Mesothelial cell of epicardium (in vitro differentiated cells): ENCODE measurements around the gene ANXA2. TPM values are rescaled to one million over a fixed set of nuclear protein-coding genes. Genes with fewer than 3 reads are reported as not detected.

Experiments
- DNase-seq, 2 experiments: peaks; one replicate each; pipeline ENCODE4 v3.0.0; 2021; ENCODE audit warnings: low spot score in 2 of 2; ENCODE audit not compliant: unreplicated experiment in 2 of 2
- H3K27ac Mint-ChIP-seq: 2 replicates; pipeline ENCODE4 v1.8.0; 2021; ENCODE audit warnings: mixed read lengths
- H3K27me3 Mint-ChIP-seq: 2 replicates; pipeline ENCODE4 v1.8.0; 2021; ENCODE audit warnings: low read depth, mixed read lengths
- H3K36me3 Mint-ChIP-seq: 2 replicates; pipeline ENCODE4 v1.8.0; 2021; ENCODE audit warnings: mixed read lengths
- H3K4me1 Mint-ChIP-seq: 2 replicates; pipeline ENCODE4 v1.8.0; 2021; ENCODE audit warnings: mixed read lengths
- H3K4me3 Mint-ChIP-seq: 2 replicates; pipeline ENCODE4 v1.8.0; 2021; ENCODE audit warnings: mild to moderate bottlenecking, moderate library complexity, mixed read lengths
- H3K9me3 Mint-ChIP-seq: 2 replicates; pipeline ENCODE4 v1.8.0; 2021; ENCODE audit warnings: mixed read lengths
- total RNA-seq: library from RNA; stranded (reverse); gene quantifications from 3 replicates; pipeline ENCODE4 v1.2.1, GENCODE V29; 2021
- TF ChIP-seq, protein P1 (sequence below): fragments of 200-600 bp; sonication (generic); IDR thresholded peaks from one replicate; pipeline ENCODE4 v1.5.0; 2021; ENCODE audit warnings: antibody characterized with exemption; ENCODE audit not compliant: unreplicated experiment

Gene ANXA2
- total RNA-seq, 1 donor from 2014 or later, result 1,040 TPM

GRCh38 chr15:60379525-60380274 lies 18.1 kb downstream of the ANXA2 start:
- DNase-seq, result no peak
- peaks cover 82% of the 10 kb centered on the region for H3K4me1 Mint-ChIP-seq
- no peak overlapping the region for H3K4me3 Mint-ChIP-seq
- peak overlapping the region; percentile 97 for H3K27ac Mint-ChIP-seq
- H3K9me3 Mint-ChIP-seq, result no peaks in the 10 kb centered on the region
- TF ChIP-seq, protein P1, sequence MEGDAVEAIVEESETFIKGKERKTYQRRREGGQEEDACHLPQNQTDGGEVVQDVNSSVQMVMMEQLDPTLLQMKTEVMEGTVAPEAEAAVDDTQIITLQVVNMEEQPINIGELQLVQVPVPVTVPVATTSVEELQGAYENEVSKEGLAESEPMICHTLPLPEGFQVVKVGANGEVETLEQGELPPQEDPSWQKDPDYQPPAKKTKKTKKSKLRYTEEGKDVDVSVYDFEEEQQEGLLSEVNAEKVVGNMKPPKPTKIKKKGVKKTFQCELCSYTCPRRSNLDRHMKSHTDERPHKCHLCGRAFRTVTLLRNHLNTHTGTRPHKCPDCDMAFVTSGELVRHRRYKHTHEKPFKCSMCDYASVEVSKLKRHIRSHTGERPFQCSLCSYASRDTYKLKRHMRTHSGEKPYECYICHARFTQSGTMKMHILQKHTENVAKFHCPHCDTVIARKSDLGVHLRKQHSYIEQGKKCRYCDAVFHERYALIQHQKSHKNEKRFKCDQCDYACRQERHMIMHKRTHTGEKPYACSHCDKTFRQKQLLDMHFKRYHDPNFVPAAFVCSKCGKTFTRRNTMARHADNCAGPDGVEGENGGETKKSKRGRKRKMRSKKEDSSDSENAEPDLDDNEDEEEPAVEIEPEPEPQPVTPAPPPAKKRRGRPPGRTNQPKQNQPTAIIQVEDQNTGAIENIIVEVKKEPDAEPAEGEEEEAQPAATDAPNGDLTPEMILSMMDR, result no peak
- H3K27me3 Mint-ChIP-seq, result no peaks in the 10 kb centered on the region
- peaks cover 42% of the 10 kb centered on the region for H3K36me3 Mint-ChIP-seq

GRCh38 chr15:60379185-60379524 lies 18.6 kb downstream of the ANXA2 start:
- Mint-ChIP-seq H3K4me1 (peaks cover 82% of the 10 kb centered on the region), H3K36me3 (peaks cover 39% of the 10 kb centered on the region), H3K27ac (peak overlapping the region; percentile 97), H3K27me3 (no peaks in the 10 kb centered on the region), H3K9me3 (no peaks in the 10 kb centered on the region), H3K4me3 (no peak overlapping the region)
- TF ChIP-seq, protein P1, result no peak
- DNase-seq, result no peak

- TF ChIP-seq, protein P1, result no peak
- DNase-seq, result no peak
- H3K27ac Mint-ChIP-seq, result peak overlapping the region; percentile 97
- H3K36me3 Mint-ChIP-seq, result peaks cover 39% of the 10 kb centered on the region
- H3K27me3 Mint-ChIP-seq, result no peaks in the 10 kb centered on the region
- peaks cover 76% of the 10 kb centered on the region for H3K4me1 Mint-ChIP-seq
- H3K4me3 Mint-ChIP-seq, result no peak overlapping the region
- no peaks in the 10 kb centered on the region for H3K9me3 Mint-ChIP-seq
These were observed 21.1 kb downstream of the ANXA2 start for GRCh38 chr15:60376677-60377095.

DNA sequence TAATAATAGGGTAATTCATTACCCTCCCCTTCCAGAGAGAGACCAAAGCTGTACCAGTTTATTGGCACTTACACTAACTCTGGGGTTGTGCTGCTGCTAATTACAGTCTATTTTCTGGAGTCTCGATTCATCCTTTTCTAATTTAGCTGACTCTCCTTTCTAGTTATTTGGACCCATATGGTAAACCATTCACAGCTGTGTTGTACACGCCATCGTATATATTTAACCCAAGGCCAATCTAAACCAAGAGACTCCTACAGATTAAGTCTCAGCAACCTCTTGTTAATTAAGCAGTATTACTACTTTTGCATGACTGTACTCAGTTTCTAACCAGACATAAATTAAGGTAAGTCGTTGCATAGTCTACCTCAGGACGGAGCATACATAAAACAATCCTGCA lies 22.5 kb downstream of the ANXA2 start:
- Mint-ChIP-seq H3K4me3 (peak overlapping the region; percentile 13), H3K36me3 (peaks cover 42% of the 10 kb centered on the region), H3K27ac (peak overlapping the region; percentile 97), H3K4me1 (peaks cover 79% of the 10 kb centered on the region), H3K27me3 (no peaks in the 10 kb centered on the region), H3K9me3 (no peaks in the 10 kb centered on the region)
- TF ChIP-seq, protein P1, result no peak
- no peak for DNase-seq

DNA sequence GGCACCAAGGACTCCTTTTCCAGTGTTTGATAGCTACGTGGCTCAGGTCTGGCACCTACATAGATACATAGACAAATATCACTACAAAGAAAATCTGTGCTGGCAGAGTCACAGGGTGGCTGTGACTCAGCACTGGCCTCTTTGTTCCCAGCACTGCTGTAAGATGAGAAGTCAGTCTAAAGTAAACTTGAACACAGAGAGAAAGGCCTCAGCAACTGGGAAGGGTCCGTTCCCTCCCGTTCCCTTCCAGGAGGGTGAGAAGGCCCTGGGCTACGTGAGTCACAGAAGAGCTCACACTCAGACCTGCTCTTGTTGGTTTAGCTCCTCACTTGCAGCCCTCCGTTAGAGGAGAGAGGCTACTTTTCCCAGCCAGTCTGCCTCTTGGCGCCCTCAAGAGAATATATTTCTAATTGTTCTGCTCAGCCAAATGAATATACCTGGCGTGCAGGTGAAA lies 23.1 kb downstream of the ANXA2 start:
- H3K9me3 Mint-ChIP-seq, result no peaks in the 10 kb centered on the region
- no peak overlapping the region for H3K4me3 Mint-ChIP-seq
- no peak for DNase-seq
- H3K4me1 Mint-ChIP-seq, result peaks cover 79% of the 10 kb centered on the region
- H3K27ac Mint-ChIP-seq, result peak overlapping the region; percentile 97
- TF ChIP-seq, protein P1, result no peak
- peaks cover 43% of the 10 kb centered on the region for H3K36me3 Mint-ChIP-seq
- no peaks in the 10 kb centered on the region for H3K27me3 Mint-ChIP-seq
